Parathyroid adenoma (tissue), 2 donors: ENCODE measurements around the gene KRTAP3-2.

ENCODE experiments used
- H2AFZ ChIP-seq: fragments of 300-600 bp; sonication (generic); one replicate; pipeline ENCODE4 v1.7.0; 2017; ENCODE audit warnings: antibody characterized with exemption, mild to moderate bottlenecking
- H3K27ac ChIP-seq: fragments of 300-600 bp; sonication (generic); one replicate; pipeline ENCODE4 v1.7.0; 2017
- H3K27me3 ChIP-seq: fragments of 300-600 bp; sonication (generic); one replicate; pipeline ENCODE4 v1.7.0; 2017; ENCODE audit warnings: low read length; ENCODE audit not compliant: control insufficient read depth, insufficient read depth
- H3K36me3 ChIP-seq: fragments of 300-600 bp; sonication (generic); one replicate; pipeline ENCODE4 v1.7.0; 2017; ENCODE audit warnings: low read length; ENCODE audit not compliant: control insufficient read depth, insufficient read depth
- H3K4me1 ChIP-seq: fragments of 300-600 bp; sonication (generic); one replicate; pipeline ENCODE4 v1.7.0; 2017; ENCODE audit warnings: control low read depth
- H3K4me2 ChIP-seq: fragments of 300-600 bp; sonication (generic); one replicate; pipeline ENCODE4 v1.7.0; 2017; ENCODE audit warnings: low read length
- H3K4me3 ChIP-seq: fragments of 300-600 bp; sonication (generic); one replicate; pipeline ENCODE4 v1.7.0; 2017; ENCODE audit warnings: low read depth, low read length
- H3K79me2 ChIP-seq: fragments of 300-600 bp; sonication (generic); one replicate; pipeline ENCODE4 v1.7.0; 2017; ENCODE audit warnings: control low read depth
- H3K9ac ChIP-seq: fragments of 300-600 bp; sonication (generic); one replicate; pipeline ENCODE4 v1.7.0; 2017; ENCODE audit warnings: mild to moderate bottlenecking
- H3K9me3 ChIP-seq: fragments of 300-600 bp; sonication (generic); one replicate; pipeline ENCODE4 v1.7.0; 2017; ENCODE audit warnings: low read length; ENCODE audit not compliant: control insufficient read depth
- TF ChIP-seq, protein P1 (sequence below): fragments of 300-600 bp; sonication (generic); IDR thresholded peaks from one replicate; pipeline ENCODE4 v1.7.0; 2017; ENCODE audit warnings: antibody characterized with exemption, mild to moderate bottlenecking
- donor health status: primary hyperparathyroidism.

KRTAP3-2 gene

DNA sequence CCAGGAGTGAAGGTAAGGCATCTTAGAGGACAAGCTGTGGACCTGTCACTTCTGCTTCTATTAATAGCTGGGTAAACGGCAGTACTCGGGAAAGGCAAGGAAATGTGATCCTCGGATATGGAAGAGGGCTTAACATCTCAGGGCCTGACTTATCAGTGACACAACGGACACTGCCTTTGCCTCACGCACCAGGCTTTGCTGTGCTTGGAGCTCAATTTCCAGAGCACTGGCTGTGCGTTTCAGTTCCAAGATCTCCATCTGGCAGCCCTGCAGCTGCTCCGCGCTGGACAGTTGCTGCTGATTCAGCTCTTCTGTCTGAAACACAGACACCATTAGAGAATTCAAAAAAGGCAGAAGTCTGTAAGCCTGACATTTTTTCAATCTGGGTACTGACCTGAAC, 19.1 kb downstream of the KRTAP3-2 start:
- no peaks in the 10 kb centered on the region for H3K36me3 ChIP-seq
- no peak overlapping the region for H3K9ac ChIP-seq
- H3K27me3 ChIP-seq = peaks cover 4% of the 10 kb centered on the region
- peak overlapping the region; percentile 59 for H2AFZ ChIP-seq
- H3K4me1 ChIP-seq = no peaks in the 10 kb centered on the region
- H3K4me3 ChIP-seq = no peak overlapping the region
- no peaks in the 10 kb centered on the region for H3K9me3 ChIP-seq
- no peak overlapping the region for H3K4me2 ChIP-seq
- no peak overlapping the region for H3K27ac ChIP-seq
- H3K79me2 ChIP-seq = no peaks in the 10 kb centered on the region
- TF ChIP-seq, protein P1, sequence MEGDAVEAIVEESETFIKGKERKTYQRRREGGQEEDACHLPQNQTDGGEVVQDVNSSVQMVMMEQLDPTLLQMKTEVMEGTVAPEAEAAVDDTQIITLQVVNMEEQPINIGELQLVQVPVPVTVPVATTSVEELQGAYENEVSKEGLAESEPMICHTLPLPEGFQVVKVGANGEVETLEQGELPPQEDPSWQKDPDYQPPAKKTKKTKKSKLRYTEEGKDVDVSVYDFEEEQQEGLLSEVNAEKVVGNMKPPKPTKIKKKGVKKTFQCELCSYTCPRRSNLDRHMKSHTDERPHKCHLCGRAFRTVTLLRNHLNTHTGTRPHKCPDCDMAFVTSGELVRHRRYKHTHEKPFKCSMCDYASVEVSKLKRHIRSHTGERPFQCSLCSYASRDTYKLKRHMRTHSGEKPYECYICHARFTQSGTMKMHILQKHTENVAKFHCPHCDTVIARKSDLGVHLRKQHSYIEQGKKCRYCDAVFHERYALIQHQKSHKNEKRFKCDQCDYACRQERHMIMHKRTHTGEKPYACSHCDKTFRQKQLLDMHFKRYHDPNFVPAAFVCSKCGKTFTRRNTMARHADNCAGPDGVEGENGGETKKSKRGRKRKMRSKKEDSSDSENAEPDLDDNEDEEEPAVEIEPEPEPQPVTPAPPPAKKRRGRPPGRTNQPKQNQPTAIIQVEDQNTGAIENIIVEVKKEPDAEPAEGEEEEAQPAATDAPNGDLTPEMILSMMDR = no peak

DNA sequence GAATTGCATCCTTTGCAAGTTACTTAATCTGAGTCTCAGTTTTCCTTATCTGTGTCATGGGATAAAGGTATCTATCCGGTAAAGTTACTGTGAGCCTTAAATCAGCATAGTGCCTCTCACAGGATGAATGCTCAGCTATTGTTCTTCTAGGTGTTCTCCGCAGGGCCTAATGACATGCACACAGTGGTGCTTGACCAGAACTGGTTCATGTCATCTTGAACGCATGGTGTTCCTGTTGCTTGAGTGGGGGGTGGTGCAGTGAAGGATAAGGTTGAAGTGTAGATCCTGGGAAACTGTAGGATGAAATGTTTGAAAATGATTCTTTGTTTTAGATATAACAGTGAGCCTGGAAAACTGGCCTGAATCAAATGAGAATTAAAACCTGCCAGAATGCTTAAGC, 19.6 kb downstream of the KRTAP3-2 start:
- TF ChIP-seq, protein P1 = no peak
- H3K9me3 ChIP-seq = no peaks in the 10 kb centered on the region
- no peaks in the 10 kb centered on the region for H3K79me2 ChIP-seq
- H3K27me3 ChIP-seq = peaks cover 4% of the 10 kb centered on the region
- H3K4me2 ChIP-seq = no peak overlapping the region
- H3K4me3 ChIP-seq = no peak overlapping the region
- H3K4me1 ChIP-seq = no peaks in the 10 kb centered on the region
- no peak overlapping the region for H3K27ac ChIP-seq
- H3K36me3 ChIP-seq = no peaks in the 10 kb centered on the region
- H3K9ac ChIP-seq = no peak overlapping the region
- peak overlapping the region; percentile 59 for H2AFZ ChIP-seq

DNA sequence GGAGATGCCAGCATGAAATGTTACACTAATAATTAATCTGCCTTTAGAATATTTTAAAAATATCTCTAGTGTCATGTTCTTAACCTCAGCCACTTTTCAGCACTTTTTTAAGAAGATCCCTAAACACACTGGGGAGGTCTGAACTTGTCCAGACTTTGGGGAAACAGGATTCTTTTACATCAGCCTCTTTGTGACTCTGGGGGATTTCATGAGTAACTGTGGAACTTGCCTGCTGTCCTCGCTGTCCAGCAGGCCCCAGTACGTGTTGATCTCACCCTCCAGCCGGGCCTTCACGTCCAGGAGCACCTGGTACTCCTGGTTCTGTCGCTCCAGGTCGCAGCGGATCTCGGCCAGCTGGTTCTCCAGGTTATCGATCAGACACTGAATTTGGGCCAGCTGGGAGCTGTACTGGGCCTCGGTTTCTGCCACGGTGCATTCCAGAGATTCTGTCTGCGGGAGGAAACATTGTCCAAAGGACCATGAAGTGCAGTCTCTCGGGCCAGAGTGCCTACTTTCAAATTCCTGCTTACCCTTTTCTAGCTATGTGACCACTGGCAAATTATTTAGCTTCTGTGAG, 21.0 kb downstream of the KRTAP3-2 start:
- no peaks in the 10 kb centered on the region for H3K79me2 ChIP-seq
- H3K4me2 ChIP-seq = no peak overlapping the region
- H2AFZ ChIP-seq = no peak overlapping the region
- H3K9ac ChIP-seq = no peak overlapping the region
- no peaks in the 10 kb centered on the region for H3K4me1 ChIP-seq
- H3K4me3 ChIP-seq = no peak overlapping the region
- H3K27me3 ChIP-seq = peaks cover 4% of the 10 kb centered on the region
- no peaks in the 10 kb centered on the region for H3K9me3 ChIP-seq
- no peaks in the 10 kb centered on the region for H3K36me3 ChIP-seq
- TF ChIP-seq, protein P1 = no peak
- no peak overlapping the region for H3K27ac ChIP-seq

DNA sequence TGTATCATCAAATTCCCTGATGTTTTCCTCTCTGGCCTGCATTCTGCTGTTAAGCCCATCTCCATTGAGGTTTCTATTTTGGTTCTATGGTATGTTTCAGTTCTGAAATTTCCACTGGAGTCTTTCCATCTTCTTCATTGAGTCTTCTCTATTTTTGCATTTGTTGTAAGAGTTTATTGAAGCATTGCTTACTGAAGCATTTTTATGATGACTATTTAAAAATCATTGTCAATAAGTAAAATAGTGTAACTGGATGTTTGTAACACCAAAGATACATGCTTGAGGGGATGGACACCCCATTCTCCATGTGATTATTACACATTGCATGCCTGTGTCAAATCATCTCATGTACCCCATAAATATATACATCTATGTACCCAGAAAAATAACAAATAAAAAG, 24.2 kb downstream of the KRTAP3-2 start:
- H2AFZ ChIP-seq = no peak overlapping the region
- TF ChIP-seq, protein P1 = no peak
- no peak overlapping the region for H3K27ac ChIP-seq
- H3K36me3 ChIP-seq = no peaks in the 10 kb centered on the region
- no peak overlapping the region for H3K4me2 ChIP-seq
- no peak overlapping the region for H3K9ac ChIP-seq
- H3K9me3 ChIP-seq = no peaks in the 10 kb centered on the region
- H3K79me2 ChIP-seq = no peaks in the 10 kb centered on the region
- H3K4me3 ChIP-seq = no peak overlapping the region
- H3K4me1 ChIP-seq = no peaks in the 10 kb centered on the region
- H3K27me3 ChIP-seq = peaks cover 4% of the 10 kb centered on the region

DNA sequence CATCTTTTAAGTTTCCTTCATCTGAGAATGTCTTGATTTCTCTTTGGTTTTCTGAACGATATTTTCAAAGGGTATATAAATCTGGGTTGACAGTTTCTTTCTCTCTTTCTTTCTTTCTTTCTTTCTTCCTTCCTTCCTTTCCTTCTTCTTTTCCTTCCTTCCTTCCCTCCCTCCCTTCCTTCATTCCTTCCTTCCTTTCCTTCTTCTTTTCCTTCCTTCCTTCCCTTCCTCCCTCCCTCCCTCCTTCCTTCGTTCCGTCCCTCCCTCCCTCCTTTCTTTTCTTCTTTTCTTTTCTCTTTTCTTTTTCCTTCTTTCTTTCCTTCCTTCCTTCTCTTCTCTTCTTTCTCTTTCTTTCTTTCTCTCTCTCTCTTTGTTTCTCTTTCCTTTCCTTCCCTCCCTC, 25.3 kb downstream of the KRTAP3-2 start:
- H2AFZ ChIP-seq = no peak overlapping the region
- H3K4me1 ChIP-seq = no peaks in the 10 kb centered on the region
- H3K4me2 ChIP-seq = no peak overlapping the region
- H3K27ac ChIP-seq = no peak overlapping the region
- TF ChIP-seq, protein P1 = no peak
- H3K27me3 ChIP-seq = peaks cover 4% of the 10 kb centered on the region
- H3K9me3 ChIP-seq = no peaks in the 10 kb centered on the region
- no peak overlapping the region for H3K4me3 ChIP-seq
- H3K9ac ChIP-seq = no peak overlapping the region
- H3K36me3 ChIP-seq = no peaks in the 10 kb centered on the region
- H3K79me2 ChIP-seq = no peaks in the 10 kb centered on the region
